Thyroid gland (tissue), 4 donors: ENCODE data around the gene AP2B1.

Experiments
- POLR2A ChIP-seq, 2 donors: fragments of 450-650 bp; IDR thresholded peaks; one replicate each; pipeline ENCODE4 v1.6.1; 2017; ENCODE audit warnings: antibody characterized with exemption in 2 of 2, mild to moderate bottlenecking in 2 of 2, moderate library complexity in 1 of 2
- TF ChIP-seq, protein P1 (sequence below), 6 experiments: fragments of 200-600 bp in 3 of 6; fragments of 450-650 bp in 3 of 6; sonication (generic) in 3 of 6; IDR thresholded peaks; one replicate each; pipeline ENCODE4 v1.5.1; 2016 to 2019; ENCODE audit warnings: antibody characterized with exemption in 6 of 6, mild to moderate bottlenecking in 2 of 6, inconsistent platforms in 1 of 6, moderate library complexity in 1 of 6

DNA sequence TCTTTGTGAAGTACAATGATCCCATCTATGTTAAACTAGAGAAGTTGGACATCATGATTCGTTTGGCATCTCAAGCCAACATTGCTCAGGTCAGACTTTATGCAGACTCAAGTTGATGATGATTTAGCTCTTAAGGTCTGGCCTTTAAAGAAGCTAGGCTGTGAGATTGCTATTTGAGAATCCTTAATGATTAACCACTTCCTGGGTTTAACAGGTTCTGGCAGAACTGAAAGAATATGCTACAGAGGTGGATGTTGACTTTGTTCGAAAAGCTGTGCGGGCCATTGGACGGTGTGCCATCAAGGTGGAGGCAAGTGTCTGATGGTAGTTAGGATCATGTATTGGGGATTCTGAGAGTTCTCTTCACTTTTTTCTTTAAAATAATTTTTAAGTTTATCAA lies 40.3 kb downstream of the AP2B1 start:
- TF ChIP-seq, protein P1, sequence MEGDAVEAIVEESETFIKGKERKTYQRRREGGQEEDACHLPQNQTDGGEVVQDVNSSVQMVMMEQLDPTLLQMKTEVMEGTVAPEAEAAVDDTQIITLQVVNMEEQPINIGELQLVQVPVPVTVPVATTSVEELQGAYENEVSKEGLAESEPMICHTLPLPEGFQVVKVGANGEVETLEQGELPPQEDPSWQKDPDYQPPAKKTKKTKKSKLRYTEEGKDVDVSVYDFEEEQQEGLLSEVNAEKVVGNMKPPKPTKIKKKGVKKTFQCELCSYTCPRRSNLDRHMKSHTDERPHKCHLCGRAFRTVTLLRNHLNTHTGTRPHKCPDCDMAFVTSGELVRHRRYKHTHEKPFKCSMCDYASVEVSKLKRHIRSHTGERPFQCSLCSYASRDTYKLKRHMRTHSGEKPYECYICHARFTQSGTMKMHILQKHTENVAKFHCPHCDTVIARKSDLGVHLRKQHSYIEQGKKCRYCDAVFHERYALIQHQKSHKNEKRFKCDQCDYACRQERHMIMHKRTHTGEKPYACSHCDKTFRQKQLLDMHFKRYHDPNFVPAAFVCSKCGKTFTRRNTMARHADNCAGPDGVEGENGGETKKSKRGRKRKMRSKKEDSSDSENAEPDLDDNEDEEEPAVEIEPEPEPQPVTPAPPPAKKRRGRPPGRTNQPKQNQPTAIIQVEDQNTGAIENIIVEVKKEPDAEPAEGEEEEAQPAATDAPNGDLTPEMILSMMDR (IDR thresholded peaks at IDR 0.05), result no peak
- TF ChIP-seq POLR2A (IDR thresholded peaks at IDR 0.05), result no peak
